BJ (cell line): Measurements from ENCODE around the gene ZNF182. TPM values are rescaled to one million over a fixed set of nuclear protein-coding genes. Genes with fewer than 3 reads are reported as not detected.
A peak's percentile ranks its signal among the peaks of the same experiment; 100 is the strongest.

Source experiments
- CTCF ChIA-PET: fragments of 350-600 bp; formaldehyde crosslinking; extraction: SDS; loops from one replicate; lab custom pipeline; 2021; ENCODE audit warnings: antibody characterized with exemption, inconsistent platforms; lab: Yijun Ruan, JAX
- POLR2A ChIA-PET: fragments of 300-600 bp; sonication (Branson Sonifier 250); formaldehyde crosslinking; extraction: SDS; loops from one replicate; lab custom pipeline; 2021; ENCODE audit warnings: antibody characterized with exemption; lab: Charles Lee
- DNase-seq: peaks from one replicate; pipeline ENCODE4 v3.0.0-alpha.2; 2011; ENCODE audit warnings: low read depth
- H3K27me3 ChIP-seq: 2 replicates; pipeline ENCODE4 v1.6.0; 2011; ENCODE audit warnings: low read length; ENCODE audit not compliant: control insufficient read depth, insufficient read depth
- H3K36me3 ChIP-seq: 2 replicates; pipeline ENCODE4 v1.5.1; 2011; ENCODE audit warnings: low read length; ENCODE audit not compliant: control insufficient read depth, insufficient read depth
- H3K4me3 ChIP-seq: 2 replicates; pipeline ENCODE4 v1.5.1; 2011; ENCODE audit warnings: low read depth, mild to moderate bottlenecking, control low read depth, low read length
- polyA plus RNA-seq: library from polyadenylated mRNA; depleted of rRNA; stranded (reverse); fragments of >200 nt; gene quantifications from 2 replicates; pipeline ENCODE4 v1.2.3, GENCODE V29; 2011
- TF ChIP-seq, protein P1 (sequence below): IDR thresholded peaks from 2 replicates; pipeline ENCODE4 v1.5.1; 2011; ENCODE audit warnings: low read depth, mild to moderate bottlenecking, control low read depth, inconsistent platforms, low read length, moderate library complexity; ENCODE audit not compliant: insufficient read depth

ZNF182 gene
- polyA plus RNA-seq, 1 experiment, result 1.4 TPM

DNA sequence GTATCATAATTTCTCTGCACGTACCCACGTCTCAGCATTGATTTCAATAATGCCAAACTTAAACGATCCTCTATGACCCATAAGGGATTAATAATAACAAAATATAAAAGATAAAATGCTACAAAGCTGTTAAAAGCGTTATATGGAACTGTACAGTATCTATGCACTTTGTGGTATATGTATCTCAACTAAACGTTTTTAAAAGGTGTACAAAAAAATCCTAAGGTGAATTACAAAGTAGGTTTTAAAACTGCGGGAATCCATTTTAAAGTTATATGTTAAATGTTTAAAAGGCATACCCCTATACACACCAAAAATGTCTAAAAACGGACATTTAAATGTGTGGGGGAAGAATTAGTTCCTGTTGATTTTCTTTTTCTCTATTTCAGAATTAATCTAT, 860 bp downstream of the ZNF182 start:
- Histone ChIP-seq H3K4me3 (peak overlapping the region; percentile 67), H3K27me3 (no peaks in the 10 kb centered on the region), H3K36me3 (no peaks in the 10 kb centered on the region)
- CTCF ChIA-PET, result no interaction called here
- POLR2A ChIA-PET, result no interaction called here
- no peak for DNase-seq
- TF ChIP-seq, protein P1, sequence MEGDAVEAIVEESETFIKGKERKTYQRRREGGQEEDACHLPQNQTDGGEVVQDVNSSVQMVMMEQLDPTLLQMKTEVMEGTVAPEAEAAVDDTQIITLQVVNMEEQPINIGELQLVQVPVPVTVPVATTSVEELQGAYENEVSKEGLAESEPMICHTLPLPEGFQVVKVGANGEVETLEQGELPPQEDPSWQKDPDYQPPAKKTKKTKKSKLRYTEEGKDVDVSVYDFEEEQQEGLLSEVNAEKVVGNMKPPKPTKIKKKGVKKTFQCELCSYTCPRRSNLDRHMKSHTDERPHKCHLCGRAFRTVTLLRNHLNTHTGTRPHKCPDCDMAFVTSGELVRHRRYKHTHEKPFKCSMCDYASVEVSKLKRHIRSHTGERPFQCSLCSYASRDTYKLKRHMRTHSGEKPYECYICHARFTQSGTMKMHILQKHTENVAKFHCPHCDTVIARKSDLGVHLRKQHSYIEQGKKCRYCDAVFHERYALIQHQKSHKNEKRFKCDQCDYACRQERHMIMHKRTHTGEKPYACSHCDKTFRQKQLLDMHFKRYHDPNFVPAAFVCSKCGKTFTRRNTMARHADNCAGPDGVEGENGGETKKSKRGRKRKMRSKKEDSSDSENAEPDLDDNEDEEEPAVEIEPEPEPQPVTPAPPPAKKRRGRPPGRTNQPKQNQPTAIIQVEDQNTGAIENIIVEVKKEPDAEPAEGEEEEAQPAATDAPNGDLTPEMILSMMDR, result no peak

- POLR2A ChIA-PET, result no interaction called here
Measured at GRCh38 chrX:48002319-48002718, 1.5 kb downstream of the ZNF182 start.

GRCh38 chrX:48001260-48001659, 2.5 kb downstream of the ZNF182 start:
- Histone ChIP-seq H3K36me3 (no peaks in the 10 kb centered on the region), H3K27me3 (no peaks in the 10 kb centered on the region), H3K4me3 (no peak overlapping the region)
- TF ChIP-seq, protein P1, result no peak
- POLR2A ChIA-PET, result no interaction called here
- no peak for DNase-seq
- CTCF ChIA-PET, result no interaction called here

More at GRCh38 chrX:48002319-48002718, 1.5 kb downstream of the ZNF182 start:
- DNase-seq, result no peak
- CTCF ChIA-PET, result no interaction called here
- Histone ChIP-seq H3K4me3 (no peak overlapping the region), H3K36me3 (no peaks in the 10 kb centered on the region), H3K27me3 (no peaks in the 10 kb centered on the region)
- TF ChIP-seq, protein P1, result no peak

DNA sequence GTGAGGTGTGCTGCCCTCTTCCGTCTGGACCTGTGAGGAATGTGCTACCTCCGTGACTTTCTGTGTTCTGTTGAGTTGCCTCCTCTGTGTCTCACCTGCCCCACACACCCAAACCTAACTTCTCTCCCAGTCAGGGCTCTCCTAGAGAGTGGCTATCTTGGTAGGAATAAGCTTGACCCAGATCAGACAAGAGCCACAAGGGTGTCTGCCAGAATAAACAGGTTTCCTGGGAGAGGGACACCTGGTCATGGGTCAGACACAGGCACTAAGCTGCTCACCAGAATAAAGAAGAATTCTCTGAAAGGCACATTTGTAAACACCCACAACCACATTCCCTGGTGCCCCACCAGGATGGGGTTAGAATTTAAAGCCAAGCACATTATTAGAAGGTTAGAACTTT, 11.1 kb downstream of the ZNF182 start:
- no peak for DNase-seq
- ChIA-PET CTCF (no interaction called here), POLR2A (no interaction called here)
- TF ChIP-seq, protein P1, result no peak
- H3K36me3 ChIP-seq, result no peaks in the 10 kb centered on the region; the same call in 1 of the 2 replicates
- H3K27me3 ChIP-seq, result no peaks in the 10 kb centered on the region
- no peak overlapping the region for H3K4me3 ChIP-seq

- Histone ChIP-seq H3K36me3 (no peaks in the 10 kb centered on the region; the same call in 1 of the 2 replicates), H3K4me3 (no peak overlapping the region), H3K27me3 (no peaks in the 10 kb centered on the region)
- no peak for DNase-seq
- TF ChIP-seq, protein P1, result no peak
- ChIA-PET POLR2A (no interaction called here), CTCF (no interaction called here)
Measured at GRCh38 chrX:47992095-47992380, 11.8 kb downstream of the ZNF182 start.
